Stimulated activated CD4-positive, alpha-beta T cell treated with anti-CD3 and anti-CD28 coated beads, Interleukin-2, amount 100 ng/mL, for 24 hours (primary cell): ENCODE results near the gene LY6G6C.
"Not testable (repeated sequence)": the region's sequence is repeated elsewhere in the genome, so short reads cannot be mapped to it uniquely, and the experiment has no call there.

Experiments used
- DNase-seq, 2 donors: peaks; one replicate each; pipeline ENCODE4 v3.0.0-alpha.2; 2020

The LY6G6C gene

DNA sequence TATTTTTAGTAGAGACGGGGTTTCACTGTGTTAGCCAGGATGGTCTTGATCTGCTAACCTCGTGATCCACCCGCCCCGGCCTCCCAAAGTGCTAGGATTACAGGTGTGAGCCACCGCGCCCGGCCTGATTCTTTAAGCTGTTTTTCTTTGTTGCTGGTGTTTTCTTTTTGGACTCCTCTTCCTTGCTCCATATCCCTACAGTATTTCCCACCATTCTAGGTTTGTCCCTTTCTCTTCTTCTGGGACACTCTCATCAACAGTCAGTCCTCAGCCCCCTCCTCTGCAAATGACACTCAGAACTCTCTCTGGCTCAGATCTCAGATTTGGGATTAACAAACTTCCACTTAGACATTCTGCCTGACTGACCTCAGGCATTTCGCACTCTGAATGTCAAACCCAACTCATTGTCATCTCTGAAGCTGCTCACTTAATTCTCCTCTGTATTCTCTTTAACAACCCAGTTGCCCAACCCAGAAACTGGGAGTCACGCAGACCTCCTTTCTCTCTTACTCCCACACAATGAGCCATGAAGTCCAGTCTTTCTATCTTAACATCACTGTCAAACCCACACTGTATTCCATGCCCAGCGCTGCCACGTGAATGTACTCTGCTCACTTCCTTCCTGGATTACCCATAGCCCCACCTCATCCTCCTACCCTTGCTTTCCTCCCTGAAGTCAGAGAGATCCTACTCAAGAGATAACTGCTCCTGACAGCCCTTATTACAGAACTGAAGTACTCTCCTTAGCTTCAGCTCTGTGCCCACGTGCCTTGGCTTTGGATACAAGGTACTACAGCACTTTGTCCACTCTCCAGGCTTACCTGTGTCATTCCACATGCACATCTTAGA, 4.2 kb upstream of the LY6G6C start:
- no peak for DNase-seq

DNA sequence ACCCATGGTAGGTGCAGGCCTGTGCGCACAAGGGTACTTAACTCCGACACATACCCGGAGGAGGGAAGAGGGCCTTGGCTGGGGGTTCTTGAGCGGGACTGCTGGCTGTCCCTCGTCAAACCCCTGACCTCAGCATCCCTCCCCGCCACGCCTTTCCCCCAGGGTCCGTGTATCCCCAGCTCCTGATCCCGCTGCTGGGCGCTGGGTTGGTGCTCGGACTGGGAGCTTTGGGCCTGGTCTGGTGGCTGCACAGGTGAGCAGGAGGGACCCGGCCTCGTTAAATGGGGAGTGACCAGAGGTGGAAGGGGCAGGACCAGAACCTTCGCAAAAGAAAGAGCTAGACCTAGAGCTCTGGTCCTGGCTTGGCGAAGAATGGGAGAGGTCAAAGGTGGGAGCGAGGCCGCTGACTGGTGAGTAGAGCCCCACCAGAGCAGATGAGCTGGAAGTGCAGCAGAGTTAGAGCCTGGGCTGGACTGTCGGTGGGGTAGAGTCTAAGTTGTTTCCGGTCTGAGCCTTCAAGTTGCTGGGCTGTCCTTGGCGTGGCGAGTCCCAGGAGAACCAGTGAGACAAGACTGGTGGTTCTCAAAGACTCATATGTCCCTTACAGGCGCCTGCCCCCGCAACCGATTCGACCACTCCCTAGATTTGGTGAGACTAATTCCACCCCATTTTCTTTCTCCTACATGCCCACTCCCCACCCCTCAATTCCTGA, 2.6 kb upstream of the LY6G6C start:
- no peak for DNase-seq

DNA sequence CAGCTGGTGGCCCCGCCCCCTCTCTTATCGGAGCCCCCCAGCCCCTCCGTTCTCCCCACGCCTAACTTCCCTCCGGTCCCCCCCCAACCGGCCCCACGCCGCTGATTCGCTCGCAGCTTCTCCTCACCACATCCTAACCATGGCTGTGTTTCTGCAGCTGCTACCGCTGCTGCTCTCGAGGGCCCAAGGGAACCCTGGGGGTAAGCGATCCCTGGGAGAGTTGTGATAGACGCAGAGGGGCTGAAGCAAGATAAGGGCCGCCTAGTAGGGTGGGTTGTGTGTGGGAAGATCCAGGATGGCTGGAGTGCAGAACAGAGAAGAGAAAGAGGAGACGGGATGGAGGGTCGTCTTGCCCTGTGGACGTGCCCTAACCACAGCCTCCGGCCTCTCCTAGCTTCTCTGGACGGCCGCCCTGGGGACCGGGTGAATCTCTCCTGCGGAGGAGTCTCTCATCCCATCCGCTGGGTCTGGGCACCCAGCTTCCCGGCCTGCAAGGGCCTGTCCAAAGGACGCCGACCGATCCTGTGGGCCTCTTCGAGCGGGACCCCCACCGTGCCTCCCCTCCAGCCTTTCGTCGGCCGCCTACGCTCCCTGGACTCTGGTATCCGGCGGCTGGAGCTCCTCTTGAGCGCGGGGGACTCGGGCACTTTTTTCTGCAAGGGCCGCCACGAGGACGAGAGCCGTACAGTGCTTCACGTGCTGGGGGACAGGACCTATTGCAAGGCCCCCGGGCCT, 1.9 kb upstream of the LY6G6C start, which contains the start of gene MPIG6B:
TSS of gene MPIG6B (plus strand) at position 129 of the 735 bp plus-strand sequence. CDS start at position 140, 11 bp downstream.
- DNase-seq = no peak

DNA sequence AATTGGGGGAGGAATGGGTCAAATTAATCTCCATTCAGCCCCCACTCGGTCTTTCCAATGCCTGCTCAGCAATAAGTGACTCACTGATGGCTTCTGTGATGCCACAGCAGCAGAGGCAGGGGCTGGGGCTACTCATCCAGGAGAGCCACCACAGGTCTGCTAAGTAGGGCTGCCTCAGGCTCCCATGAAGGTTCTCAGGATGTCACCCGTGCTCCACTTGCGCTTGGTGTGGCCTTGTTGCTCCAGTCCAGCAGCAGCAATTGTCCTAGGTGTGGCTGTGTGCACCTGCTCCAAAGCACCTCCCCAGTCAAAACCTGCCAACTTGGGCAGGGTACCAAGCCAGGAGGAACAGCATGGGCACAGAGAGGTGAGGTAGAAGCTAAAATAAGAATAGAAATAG, 627 bp upstream of the LY6G6C start:
- DNase-seq = no peak

DNA sequence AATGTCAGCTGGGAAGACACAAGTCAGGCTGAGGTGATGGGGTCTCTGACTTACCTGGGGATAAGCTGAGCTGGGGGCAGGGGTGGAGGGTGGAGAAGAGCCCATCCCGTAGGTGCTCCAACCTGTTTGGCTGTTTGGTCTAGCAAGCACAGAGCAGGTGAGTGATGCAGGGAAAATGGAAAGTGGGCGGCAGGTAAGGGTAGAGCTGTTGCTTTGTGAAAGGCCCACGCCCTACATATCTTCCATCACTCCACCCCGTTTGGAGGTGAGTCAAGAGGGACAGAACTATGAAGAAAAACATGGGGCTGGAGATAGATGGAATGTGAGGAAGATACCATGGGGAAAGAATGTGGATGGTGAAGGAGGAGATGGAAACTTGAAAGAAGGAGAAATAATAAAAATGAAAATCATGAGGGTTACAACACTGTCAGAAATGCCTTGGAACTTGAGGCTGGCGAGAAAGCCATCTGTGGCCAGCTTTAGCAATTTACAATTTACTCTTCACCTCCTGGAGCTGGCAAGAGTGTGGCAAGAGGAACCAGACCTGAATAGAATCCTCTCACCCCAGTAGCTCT, 1.3 kb downstream of the LY6G6C start:
- no peak for DNase-seq

DNA sequence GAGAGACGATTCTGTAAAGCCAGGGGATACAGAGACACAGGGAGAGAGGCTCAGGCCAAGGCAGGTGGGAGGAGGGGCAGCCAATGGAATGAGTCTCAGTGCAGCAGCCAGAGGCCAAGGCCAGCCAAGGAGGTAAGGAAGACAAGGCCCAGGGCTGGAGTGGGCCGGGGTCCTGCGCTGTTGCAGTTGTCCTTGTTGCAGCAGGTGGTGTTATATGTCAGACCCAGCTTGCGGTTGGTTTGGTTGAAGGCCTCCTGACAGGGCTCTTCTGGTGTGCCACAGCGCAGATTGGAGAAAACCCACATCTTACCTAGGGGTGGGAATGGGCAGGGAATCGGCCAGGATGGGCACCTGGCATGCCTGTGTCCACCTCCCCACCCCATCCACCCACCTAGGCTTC, 2.5 kb downstream of the LY6G6C start:
- DNase-seq = no peak

DNA sequence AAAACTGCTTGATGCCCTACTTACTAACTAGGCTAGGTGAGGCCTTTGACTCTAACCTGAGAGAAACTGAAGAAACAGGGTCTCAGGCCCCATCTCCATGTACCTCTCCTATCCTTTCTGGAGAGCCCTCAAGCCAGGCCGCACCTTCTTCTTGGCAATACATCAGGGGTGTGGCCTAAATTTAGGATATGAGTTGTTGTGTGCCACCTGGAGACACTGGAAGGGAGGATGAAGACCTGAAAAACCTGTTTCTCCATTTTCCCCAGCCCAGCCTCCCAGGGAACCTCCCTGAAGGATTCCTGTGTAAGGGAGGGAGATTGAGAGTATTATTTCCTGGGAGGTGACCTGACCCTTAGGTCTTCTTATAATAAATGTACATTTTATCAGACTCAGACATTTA, 3.3 kb downstream of the LY6G6C start:
- no peak for DNase-seq

DNA sequence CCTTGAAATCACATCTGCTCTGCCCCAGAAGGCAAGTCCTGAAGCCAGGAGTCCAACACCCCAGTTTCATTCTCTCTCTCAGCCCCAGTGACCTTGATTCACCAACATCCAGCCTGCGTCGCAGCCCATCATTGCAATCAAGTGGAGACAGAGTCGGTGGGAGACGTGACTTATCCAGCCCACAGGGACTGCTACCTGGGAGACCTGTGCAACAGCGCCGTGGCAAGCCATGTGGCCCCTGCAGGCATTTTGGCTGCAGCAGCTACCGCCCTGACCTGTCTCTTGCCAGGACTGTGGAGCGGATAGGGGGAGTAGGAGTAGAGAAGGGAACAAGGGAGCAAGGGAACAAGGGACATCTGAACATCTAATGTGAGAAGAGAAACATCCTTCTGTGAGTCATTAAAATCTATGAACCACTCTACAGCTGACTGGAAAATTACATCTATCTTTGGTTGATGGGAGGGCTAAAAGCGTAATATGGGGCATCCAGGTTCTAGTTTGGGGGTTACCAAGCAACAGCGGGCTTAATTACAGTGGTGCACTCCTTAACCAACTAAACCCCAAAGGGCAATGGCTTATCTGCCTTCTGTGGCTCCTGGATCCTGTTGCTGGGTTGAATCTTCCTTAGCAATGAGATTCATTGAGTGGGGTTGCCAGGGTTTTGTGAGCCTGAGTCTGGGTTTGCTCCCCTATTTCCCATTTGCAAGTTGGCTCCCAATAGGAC, 3.9 kb downstream of the LY6G6C start:
- DNase-seq = no peak

DNA sequence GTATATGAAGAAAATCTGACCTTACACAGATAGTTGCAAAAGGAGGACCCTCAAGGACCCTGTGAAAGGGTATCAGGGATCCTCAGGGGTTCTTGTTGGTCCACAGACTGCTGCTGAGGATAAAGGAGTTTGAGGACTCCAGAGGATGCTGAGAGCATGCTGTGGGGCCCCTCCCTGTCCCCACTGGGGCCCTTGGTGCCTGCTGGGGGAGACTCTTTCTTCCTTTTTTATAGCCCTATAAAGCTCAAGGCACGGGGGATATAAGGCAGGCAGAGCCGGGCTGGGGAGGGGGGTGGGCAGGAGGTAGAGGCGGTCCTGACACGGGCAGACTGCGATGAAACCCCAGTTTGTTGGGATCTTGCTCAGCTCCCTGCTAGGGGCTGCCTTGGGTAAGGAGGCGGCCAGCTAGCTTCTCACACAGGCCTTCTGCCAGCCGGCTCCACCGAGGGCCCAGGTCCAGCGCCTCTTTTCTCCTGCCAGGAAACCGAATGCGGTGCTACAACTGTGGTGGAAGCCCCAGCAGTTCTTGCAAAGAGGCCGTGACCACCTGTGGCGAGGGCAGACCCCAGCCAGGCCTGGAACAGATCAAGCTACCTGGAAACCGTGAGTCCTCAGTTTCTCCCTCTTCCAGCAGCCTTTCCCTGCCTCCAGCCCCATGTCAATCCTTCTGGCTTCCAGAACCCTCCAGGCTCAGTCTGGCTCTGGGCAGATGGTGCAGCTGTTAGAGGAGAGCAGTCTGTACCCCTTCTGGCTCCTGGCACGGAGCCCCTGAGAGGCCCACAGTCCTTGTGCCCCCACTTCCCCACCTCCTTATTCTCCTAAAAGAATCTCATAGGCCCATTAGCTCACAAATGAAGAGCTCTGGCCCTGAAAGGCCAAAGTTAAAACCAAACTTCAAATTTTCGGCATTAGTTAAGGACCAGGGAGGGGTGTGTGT, 6.3 kb downstream of the LY6G6C start, which contains the start of gene LY6G6D:
TSS of gene LY6G6D (plus strand) at position 327 of the 937 bp plus-strand sequence. CDS start at position 335, 8 bp downstream.
- no peak for DNase-seq

DNA sequence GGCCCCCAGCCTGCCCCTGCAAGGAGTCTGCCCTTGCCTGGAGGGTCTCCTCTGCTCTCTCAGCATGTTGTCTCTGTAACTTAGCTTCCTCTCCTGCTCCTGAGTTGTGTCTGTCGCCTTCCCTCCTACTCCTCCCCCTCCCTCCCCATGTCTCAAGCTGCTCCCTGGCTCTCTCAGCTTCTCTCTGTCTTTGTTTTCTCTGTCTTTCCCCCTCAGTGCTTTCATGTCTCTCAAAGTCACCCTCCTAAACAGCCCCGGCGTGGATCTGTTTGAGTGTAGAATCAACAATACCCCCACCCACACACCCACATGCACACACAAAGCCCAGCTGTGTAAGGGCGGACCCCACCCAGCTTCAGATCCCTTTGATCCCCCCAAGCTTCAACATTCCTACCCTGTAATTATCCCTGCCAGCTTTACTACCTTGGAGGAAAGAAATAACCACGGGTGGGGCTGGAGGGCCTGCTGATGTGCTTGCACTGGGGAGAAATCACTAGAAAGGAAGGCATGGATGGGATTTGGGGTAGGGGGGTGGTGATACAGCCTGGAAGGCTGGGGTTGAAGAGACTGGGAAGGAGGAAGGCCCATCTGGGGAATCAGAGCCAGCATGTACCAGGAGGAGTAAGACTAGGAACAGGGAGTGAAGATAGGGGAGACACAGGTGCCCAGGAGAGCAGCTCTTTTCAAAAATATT, 7.4 kb downstream of the LY6G6C start:
- no peak for DNase-seq

DNA sequence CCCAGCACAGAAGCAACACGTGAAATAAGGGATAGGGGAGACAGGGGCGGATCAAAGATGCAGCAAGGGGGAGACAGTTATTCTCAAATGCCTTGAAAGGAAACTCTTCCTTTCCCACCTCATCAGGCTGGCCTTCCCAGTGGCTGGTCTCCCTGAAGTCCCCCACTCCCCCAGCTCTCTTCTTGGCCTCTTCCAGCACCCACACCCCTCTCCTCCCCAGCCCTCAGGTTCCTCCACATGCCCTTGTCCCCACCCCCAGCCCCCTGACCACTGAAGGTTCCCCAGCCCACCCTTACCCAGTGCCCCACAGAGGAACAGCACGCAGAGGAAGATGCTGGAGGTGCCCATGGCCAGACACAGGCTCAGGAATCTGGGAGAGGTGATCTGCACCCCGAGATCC, 8.1 kb downstream of the LY6G6C start:
- DNase-seq = no peak

DNA sequence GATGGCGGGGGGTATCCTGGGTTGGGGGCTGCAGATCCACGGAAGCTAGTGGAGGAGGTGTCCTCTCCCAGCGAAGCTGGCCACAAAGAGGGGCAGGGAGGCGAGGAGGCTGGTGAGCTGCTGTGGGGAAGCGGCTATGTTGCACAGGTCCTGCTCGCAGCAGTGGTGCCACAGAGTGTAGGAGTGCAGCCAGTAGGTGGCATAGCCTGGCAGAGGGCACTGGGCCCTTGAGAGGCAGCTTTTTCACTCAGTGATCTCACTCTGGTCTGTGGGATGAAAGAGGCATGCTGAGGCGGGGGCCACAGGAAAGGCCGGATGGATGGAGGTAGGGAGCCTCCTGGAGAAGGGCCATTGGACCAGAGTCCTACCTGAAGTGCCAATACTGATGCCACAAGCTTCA, 9.2 kb downstream of the LY6G6C start:
- no peak for DNase-seq

DNA sequence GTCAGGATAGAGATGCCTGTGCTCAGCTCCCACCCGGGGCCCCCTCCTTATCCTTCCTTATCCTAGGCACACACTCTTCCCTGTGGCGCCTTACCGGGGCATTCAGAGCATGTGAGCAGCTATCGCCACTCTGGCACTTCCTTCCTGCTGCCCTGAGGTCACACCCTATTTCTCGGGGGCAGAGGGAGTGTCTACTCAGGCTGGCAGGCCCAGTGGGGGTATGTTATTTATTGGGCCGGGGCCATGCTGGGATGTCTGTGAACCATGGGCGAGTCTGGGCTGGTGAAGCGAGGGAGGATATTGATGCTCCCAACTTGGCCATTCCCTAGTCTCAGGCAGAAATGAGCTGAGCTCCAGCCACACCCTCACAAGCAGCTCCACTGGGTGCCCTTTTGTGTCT, 10.3 kb downstream of the LY6G6C start:
- no peak for DNase-seq

DNA sequence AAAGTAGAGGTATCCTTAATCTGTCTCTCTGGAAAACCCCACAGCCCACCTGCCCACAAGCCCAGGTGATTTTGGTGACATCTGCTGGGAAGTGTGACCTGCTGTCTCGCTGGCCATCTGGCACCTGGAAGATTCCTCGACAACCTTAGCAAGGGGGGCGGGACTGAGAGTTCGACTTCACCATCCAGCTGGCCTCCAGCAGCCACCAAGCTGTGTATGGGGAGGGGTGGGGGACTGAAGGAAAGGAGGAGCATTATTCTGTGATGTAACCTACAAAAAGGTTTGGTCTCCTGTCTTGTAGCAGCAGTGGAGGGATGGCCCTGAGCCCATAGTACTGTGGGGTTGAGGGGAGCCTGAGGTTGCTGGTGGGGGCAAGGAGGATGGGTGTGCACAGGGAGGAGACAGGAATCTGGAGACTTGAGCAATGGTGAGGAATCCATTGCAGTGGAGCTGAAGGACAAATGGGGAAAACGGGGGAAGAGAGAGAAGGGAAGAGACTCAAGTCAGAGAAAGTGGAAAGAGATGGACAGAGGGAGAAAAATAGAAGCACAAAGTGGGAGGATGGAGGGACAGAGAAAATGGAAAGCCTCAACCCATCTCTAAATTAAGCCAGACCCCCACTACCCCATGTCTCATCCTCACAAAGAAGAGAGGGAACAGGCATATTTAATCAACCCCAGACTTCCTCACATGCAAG, 10.9 kb downstream of the LY6G6C start:
- no peak for DNase-seq

DNA sequence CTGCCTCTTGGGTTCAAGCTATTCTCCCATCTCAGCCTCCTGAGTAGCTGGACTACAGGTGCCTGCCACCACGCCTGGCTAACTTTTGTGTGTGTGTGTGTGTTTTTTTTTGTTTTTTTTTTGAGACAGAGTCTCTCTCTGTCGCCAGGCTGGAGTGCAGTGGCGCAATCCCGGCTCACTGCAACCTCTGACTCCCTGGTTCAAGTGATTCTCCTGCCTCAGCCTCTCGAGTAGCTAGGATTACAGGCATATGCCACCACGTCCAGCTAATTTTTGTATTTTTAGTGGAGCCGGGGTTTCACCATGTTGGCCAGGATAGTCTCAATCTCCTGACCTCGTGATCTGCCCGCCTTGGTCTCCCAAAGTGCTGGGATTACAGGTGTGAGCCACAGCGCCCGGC, 12.4 kb downstream of the LY6G6C start:
- DNase-seq = not testable (repeated sequence)

DNA sequence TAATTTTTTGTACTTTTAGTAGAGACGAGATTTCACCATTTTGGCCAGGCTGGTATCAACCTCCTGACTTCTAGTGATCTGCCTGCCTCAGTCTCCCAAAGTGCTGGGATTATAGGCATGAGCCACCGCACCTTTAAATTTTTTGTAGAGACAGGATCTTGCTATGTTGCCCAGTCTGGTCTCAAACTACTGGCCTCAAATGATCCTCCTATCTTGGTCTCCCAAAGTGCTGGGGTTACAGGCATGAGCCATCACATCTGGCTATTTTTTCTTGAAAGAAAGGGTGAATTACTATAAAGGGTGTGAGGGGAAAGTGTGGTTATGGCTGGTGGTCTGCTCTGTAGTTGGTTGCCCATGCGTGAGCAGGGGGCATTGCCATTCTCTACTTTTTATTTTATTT, 13.3 kb downstream of the LY6G6C start:
- no peak for DNase-seq

DNA sequence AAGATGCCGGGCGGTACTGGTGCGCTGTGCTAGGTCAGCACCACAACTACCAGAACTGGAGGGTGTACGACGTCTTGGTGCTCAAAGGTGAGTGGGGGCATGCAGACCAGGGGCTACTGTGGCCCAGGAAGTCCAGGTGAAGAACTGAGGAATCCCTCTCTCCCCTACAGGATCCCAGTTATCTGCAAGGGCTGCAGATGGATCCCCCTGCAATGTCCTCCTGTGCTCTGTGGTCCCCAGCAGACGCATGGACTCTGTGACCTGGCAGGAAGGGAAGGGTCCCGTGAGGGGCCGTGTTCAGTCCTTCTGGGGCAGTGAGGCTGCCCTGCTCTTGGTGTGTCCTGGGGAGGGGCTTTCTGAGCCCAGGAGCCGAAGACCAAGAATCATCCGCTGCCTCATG, 13.8 kb downstream of the LY6G6C start:
- DNase-seq = no peak

DNA sequence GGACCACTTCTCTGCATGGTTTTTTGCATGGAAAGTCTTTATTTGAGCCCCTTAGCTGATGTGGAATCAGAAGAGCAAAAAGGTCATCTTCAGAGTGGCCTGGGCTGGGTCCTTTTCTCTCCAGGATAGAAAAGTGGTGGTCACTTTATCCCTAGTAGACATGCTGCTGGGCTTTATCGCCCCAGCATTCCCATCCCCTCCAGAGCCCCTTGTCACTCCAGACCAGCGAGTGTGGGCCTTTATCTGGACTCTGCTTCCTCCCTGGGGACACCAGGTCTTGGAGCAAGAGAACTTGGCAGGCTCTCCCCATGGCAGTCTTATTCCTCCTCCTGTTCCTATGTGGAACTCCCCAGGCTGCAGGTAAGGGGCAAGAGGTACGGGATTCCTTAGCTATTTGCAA, 14.9 kb downstream of the LY6G6C start, which contains the start of gene LY6G6F:
TSS of gene LY6G6F (plus strand) at position 268 of the 400 bp plus-strand sequence. CDS start at position 309, 41 bp downstream.
- DNase-seq = no peak

DNA sequence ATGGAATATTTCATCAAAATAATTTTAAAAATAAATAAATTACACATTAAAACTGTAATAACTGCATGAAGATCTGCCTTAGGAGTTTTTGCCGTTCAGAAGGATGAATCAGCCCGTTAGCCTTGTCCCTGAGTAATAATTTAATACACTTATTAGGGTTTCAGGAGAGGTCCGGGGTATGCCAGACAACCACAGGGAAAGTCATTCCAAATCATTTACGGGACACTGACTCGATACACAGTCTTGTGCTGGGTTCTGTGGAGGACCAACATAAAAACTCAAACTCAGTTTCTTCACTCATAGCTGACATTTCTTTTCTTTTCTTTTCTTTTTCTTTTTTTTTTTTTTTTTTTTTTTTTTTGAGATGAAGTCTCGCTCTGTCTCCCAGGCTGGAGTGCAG, 15.6 kb downstream of the LY6G6C start:
- no peak for DNase-seq
